Testis (tissue), 2 donors: ENCODE measurements around the gene BIK.

ENCODE experiments used
- CTCF ChIP-seq, 3 experiments: fragments of 450-650 bp in 2 of 3; fragments of 200-600 bp in 1 of 3; sonication (generic) in 1 of 3; IDR thresholded peaks; one replicate each; pipeline ENCODE4 v1.5.1; 2016 to 2019; ENCODE audit warnings: antibody characterized with exemption in 3 of 3, mild to moderate bottlenecking in 2 of 3, moderate library complexity in 1 of 3
- POLR2A ChIP-seq: fragments of 450-650 bp; IDR thresholded peaks from one replicate; pipeline ENCODE4 v1.6.1; 2017; ENCODE audit warnings: antibody characterized with exemption, mild to moderate bottlenecking, moderate library complexity

GRCh38 chr22:43144949-43145348 lies 34.4 kb downstream of the BIK start:
- no peak for TF ChIP-seq POLR2A
- TF ChIP-seq CTCF (IDR thresholded peaks at IDR 0.05): no peak
